HG02840 (cell line): ENCODE results near the gene UBL4B.
"Not testable (repeated sequence)": the region's sequence is repeated elsewhere in the genome, so short reads cannot be mapped to it uniquely, and the experiment has no call there.

Experiments
- ATAC-seq: cut with Tn5 transposase; IDR thresholded peaks from one replicate; pipeline ENCODE4 v1.9.1; 2021; ENCODE audit warnings: mild to moderate bottlenecking, moderate library complexity, moderate number of reproducible peaks; ENCODE audit not compliant: unreplicated experiment, low FRiP score

Gene UBL4B

DNA sequence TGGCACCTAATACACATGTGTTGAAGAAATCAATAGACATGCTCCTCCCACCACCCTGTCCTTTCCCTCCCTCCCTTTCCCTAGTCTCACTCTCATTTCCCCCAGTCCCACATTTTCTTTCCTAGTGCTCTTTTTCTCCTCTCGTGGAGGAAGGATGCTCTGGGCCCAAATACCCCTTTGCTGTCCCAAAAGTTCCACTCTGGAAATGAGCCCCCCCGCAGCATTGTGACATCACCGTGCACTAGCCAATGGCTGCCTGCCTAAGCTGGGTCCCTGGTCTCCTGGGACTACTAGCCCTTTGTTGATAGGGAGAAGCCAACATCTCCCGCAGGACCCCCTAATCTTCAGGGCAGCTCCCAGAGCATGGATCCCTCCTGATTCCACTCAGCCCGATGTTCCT is at the start of gene UBL4B:
TSS of gene UBL4B (plus strand) at position 301 of the 400 bp plus-strand sequence. CDS start at position 393, 92 bp downstream.
- no peak for ATAC-seq

GRCh38 chr1:110062612-110063011 is 49.6 kb upstream of the UBL4B start:
- ATAC-seq: no peak

GRCh38 chr1:110063781-110064180 is 48.5 kb upstream of the UBL4B start:
- no peak for ATAC-seq

DNA sequence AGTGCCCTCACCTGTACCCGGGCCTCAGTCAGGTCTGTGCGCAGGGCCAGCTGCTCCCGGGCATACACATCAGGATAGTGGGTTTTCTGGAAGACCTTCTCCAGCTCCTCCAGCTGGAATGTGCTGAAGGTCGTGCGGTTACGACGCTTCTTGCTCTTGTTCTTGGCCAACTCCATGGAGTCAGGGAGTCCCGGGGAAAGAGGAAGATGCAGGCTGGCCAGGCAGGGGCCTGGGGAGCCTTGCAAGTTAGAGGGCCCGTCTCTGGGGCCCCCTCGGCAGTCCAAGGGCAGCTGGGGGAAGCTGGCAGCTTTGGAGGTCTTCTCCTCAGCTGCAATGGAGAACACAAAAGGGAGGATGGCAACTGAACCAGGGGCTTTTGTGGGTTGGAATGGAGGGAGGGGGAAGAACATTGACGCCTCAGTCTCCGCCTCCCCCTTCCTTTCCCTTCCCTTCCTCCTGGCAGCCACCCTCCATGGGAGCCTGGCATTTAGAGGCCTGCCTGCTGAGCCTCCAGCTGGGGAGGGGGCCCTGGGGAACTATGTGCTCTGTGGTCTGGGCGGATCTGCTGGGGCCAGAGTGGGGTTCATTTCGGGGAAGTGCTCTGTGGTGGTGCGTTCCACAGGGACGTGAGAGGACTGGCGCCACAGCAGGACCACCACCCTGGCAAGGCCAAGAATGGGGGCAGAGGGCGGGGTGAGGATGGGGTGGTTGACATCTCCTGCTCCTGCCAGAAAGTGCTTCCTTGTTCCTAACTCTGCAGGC is 47.5 kb upstream of the UBL4B start:
- ATAC-seq: no peak

GRCh38 chr1:110065841-110066240 is 46.4 kb upstream of the UBL4B start:
- ATAC-seq: no peak

DNA sequence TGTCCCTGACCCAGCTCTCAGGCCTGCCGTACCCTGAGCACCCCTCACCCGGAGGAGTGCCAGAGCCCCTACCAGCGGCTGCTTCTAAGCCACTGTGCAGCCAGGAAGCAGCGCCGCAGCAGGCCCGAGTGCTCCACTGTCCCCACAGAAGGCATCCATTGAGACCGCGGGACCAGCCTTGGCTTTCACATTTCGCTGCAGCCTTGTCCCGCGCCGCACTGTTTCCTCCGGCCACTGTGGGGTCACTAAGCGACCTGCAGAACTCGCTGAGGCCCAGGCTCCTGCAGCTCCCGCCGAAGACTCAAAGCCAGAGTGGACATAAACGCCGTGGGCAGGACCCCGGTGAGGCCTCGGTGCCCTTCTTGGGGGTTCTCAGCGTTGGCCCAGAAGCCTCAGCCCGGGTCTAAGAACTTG is 44.8 kb upstream of the UBL4B start:
- ATAC-seq: no peak

- ATAC-seq: no peak
These were observed 44.2 kb upstream of the UBL4B start for GRCh38 chr1:110067893-110068645.

DNA sequence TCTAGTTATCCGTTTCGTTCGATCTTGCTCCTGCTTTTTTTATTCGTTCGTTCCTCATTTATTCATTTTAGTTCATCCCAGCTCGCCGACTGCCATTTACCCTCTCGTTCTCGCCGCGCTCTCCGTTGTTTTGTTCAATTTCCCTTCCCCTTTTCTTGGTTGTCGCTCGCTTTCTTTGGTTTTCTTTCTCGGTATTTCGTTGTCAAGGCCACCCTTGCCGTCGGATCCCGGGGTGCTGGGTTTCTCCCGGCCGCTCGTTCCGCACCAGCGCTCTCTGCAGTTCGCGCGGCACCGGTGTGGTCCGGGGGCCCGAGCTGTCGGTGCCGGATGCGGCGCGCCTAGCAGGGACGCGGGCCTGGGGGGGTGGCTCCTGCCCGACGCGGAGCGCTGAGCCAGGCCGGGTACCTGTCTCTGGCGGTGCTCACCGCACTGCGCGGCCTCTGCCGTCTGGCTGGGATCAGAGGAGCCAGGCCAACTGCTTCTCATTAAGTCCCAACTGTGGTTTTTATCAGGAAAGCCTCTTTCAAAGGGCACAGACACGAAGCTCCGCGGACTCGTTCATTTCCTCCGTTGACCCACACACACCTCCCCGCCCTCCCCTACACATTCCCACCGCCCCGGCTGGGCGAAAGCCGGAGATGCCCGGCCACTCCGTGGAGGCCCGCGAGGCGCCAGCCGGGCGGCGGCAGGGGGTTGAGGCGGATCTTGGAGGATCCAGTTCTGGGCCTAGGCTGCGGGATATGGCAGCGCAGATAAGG is 43.4 kb upstream of the UBL4B start:
- no peak for ATAC-seq

DNA sequence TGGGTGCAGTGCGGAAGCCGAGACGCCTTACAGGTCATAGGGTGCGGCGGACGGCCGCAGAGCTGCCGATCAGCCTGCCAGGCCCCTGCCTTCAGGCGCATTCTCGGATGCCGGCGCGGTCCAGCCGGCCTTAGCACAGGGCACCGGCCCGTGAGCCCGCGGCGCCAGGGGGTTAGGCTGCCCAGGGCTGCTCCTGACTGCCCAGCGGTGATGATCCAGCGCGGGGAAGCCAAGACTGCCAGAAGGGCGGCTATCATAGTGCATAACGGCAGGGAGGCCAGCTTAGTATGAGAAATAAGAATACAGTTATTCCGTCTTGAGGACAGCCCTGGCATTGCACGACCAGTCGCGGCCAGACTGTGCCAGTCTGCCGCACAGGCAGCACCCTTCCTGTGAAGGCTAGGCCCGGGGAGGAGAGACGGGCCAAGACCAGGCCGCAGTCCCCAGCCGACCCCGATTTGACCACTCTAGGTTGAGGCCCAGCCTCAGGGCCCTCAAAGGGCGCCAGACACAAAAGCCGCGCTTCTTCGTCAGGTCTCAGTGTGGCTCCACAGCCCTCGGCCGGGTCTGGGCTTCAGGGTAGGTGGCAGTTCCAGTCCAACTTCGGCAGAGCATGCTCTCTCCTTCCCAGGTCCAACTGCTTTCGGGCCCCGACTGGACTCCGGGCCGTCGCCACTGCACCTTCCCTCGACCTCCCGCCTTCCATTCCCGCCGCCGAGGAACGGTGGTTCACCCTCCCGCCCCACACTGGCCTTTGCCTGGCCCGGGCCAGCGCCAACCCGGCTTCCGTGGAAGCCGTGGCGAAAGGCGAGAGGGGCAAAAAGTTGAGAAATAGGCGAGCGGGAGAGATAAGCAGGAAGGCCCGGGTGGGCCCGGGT is 42.6 kb upstream of the UBL4B start:
- ATAC-seq: no peak

DNA sequence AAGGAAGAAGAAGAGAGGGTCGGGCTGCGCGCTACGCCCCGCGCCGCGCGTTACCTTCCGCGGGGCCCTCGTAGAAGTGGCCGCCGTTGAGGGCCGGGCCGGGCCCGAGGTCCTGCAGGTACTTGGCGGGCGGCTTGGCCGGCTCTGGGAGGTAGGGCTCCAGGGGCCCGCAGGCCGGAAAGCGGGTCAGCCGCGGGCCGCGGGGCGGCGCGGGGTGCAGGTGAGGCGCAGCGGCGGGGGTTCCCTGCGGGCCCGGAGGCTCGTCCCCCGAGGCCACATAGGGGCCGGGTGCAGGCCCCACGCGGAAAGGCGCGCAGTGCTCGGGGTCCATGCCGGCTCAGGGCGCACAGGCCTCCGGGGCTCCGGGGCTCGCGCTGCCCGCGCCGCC is 42.0 kb upstream of the UBL4B start:
- no peak for ATAC-seq

DNA sequence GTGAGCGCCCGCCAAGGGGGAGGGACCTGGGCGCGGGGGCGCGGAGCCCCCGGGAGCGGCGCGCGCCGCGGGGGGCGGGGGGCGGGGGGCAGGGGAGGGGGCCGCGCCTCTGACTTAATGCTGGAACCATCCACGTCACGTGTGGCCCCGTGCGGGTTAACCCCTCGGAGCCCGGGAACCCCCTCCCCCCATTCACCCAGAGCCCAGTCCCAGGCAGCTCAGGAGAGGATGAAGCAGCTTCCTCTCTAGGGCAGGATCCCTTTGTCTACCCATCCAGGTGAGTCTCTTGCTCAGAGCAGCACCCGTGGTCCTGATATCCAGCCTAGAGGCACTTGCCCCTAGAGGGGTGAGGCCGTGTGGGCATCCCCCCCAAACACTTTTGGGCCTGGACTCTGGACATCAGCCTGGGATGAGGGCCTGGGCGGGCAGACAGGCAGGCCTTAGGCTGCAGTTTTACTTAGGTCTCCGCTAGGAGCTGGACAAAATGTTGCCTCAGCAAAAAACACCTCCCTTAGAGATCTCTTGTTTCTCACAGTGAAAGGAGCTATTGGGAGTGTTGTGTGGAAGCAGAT is 41.5 kb upstream of the UBL4B start, which contains the start of gene ALX3:
TSS of gene ALX3 (minus strand) at position 2 of the 572 bp plus-strand sequence. CDS start 60 bp downstream, outside the sequence.
- ATAC-seq: no peak

DNA sequence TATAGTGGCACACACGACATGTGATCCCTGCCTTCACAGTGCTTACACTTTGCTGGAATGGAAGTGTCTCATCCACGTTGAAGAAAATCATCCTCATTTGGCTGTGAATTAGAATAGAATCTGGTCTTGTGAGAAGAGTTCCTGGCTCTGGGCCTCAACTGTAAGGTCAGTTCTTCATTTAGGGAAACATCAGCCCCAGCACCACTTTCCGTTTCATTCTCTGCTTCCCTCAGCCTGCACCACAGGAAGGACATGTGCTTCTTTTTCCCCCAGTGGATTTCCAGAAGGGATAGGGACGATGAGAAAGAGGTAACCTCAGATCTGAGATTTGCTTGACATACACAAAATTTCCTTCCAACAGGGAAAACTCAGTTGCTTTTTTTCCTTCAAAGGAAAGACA is 38.1 kb upstream of the UBL4B start:
- ATAC-seq: no peak

GRCh38 chr1:110076789-110077500 is 35.3 kb upstream of the UBL4B start:
- no peak for ATAC-seq

DNA sequence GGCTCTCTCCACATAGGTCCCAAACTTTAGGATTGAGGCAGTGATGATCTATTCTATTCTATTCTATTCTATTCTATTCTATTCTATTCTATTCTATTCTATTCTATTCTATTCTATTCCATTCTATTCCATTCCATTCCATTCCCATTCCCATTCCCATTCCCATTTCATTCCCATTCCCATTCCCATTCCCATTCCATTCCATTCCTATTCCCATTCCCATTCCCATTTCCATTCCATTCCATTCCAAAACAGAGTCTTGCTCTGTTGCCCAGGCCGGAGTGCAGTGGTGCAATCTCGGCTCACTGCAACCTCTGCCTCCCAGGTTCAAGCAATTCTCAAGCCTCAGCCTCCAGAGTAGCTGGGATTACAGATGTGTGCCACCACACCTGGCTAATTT is 32.2 kb upstream of the UBL4B start:
- ATAC-seq: not testable (repeated sequence)

GRCh38 chr1:110081061-110081460 is 31.2 kb upstream of the UBL4B start:
- ATAC-seq: no peak

- no peak for ATAC-seq
These were observed 29.8 kb upstream of the UBL4B start for GRCh38 chr1:110082477-110082876.

DNA sequence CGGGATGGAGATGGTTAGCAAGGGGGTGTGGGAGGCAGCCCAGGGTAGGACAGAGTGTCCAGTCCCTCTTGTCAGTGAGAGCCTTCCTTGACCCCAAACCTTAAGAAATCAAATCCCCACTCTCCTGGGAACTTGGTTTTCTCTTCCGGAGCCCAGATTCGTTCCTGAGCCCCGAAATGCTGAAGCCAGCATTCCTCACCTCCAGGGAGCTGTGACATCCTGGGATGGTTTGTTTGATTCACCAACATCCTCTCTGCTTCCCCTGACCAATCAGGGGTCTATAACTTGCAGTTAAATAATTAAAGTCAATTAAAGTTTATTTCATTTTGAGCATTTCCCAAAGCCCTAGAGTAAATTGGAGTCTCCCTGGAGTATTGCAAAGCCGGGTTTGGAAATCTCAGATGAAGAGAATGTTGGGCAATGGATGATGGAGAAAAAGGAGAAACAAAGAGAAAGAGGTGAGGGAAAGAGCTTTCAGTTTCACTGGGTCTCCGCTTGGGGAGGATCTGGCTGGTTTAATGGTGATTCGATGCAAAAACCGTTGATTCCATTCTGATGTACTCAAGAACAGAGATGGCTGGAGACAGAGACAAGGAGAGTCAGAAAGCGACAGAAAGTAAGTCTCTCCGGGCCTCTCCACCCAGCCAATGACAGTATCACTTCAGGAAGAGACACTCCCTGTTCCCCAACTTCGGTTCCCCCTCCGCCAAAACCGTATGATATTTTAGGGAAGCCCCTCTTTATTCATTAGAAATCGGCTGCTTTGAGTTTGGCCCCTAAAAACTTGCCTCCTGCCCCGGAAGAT is 29.0 kb upstream of the UBL4B start:
- no peak for ATAC-seq

GRCh38 chr1:110083866-110084226 is 28.4 kb upstream of the UBL4B start:
- no peak for ATAC-seq
